ENCODE data around the gene CTNNA3. TPM values are rescaled to one million over a fixed set of nuclear protein-coding genes. Genes with fewer than 3 reads are reported as not detected.

CTNNA3 gene
- total and polyA plus RNA-seq, 2 donors: 2.0 to 26.1 TPM

DNA sequence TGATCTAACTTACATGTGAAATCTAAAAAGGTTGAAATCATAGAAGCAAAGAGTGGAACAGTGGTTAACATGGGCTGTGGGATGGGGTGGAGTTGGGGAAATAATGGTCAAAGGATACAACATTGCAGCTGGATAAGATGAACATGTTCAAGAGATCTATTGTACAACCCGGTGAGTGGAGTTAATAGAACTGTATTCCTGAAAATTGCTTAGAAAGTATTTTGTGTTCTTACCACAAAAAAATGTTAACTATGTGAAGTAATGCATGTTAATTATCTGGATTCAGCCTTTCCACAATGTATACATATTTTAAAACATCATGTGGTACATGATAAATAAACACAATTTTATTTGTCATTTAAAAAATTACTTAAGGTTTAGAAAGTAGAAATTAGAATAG, 1041.1 kb downstream of the CTNNA3 start:
- H3K36me3 ChIP-seq (ENCODE audit: insufficient read depth): no peaks in the 10 kb centered on the region
- no peaks in the 10 kb centered on the region for H3K4me1 ChIP-seq (ENCODE audit: insufficient read depth)
- WGBS: 53% methylated on average over 1 of the region's 1 CpG
- no peak for DNase-seq (ENCODE audit: extremely low spot score)
- no peak overlapping the region for H3K27ac ChIP-seq (ENCODE audit: low read depth)
- H3K4me3 ChIP-seq (ENCODE audit: low read depth, low read length): no peak overlapping the region

DNA sequence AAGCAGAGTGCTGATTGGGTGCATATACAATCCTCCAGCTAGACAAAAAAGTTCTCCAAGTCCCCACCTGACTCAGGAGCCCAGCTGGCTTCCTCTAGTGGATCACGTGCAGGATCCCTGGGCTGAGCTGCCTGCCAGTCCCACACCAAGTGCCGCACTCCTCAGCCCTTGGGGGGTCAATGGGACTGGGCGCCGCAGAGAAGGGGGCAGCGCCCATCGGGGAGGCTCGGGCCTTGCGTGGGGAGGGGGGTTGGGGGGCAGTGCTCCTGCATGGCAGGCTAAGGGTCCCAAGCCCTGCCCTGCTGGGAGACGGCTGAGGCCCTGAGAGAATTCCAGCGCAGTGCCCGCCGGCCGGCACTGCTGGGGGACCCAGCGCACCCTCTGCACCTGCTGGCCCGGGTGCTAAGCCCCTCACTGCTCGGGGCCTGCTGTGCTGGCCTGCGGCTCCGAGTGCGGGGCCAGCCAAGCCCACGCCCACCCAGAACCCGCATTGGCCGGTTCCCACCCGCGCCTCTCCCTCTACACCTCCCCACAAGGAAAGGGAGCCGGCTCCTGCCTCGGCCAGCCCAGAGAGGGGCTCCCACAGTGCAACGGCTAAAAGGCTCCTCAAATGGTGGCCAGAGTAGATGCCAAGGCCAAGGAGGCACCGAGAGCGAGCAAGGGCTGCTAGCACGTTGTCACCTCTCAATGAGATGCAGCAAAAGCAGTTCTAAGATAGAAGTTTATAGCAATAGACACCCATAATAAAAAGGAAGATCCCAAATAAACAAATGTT, 1044.5 kb downstream of the CTNNA3 start:
- no peak overlapping the region for H3K27ac ChIP-seq (ENCODE audit: low read depth)
- no peak overlapping the region for H3K4me3 ChIP-seq (ENCODE audit: low read depth, low read length)
- no peaks in the 10 kb centered on the region for H3K4me1 ChIP-seq (ENCODE audit: insufficient read depth)
- no peak for DNase-seq (ENCODE audit: extremely low spot score)
- 90% methylated on average over 30 of the region's 30 CpGs for WGBS
- no peaks in the 10 kb centered on the region for H3K36me3 ChIP-seq (ENCODE audit: insufficient read depth)

DNA sequence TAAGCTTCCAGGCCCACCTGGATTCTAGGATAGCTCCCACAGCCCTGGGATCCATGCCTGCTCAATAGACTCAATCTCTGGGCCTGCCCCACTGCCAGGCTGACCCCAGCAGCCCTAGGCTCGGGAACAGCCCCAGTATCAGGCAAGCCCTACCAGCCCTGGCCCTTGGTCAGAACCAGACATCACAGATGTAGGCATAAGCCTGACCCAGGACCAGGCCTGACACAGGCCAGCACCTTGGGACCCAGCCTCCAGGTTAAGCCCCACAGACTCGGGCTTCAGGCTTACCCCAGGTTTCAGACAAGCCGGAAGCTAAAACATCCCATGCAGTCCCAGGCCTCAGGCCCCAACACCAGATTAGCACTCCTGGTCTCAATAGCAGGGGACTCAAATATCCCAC, 1046.4 kb downstream of the CTNNA3 start:
- 86% methylated on average over 3 of the region's 3 CpGs for WGBS
- no peaks in the 10 kb centered on the region for H3K36me3 ChIP-seq (ENCODE audit: insufficient read depth)
- no peak overlapping the region for H3K4me3 ChIP-seq (ENCODE audit: low read depth, low read length)
- no peaks in the 10 kb centered on the region for H3K4me1 ChIP-seq (ENCODE audit: insufficient read depth)
- no peak for DNase-seq (ENCODE audit: extremely low spot score)
- H3K27ac ChIP-seq (ENCODE audit: low read depth): no peak overlapping the region

DNA sequence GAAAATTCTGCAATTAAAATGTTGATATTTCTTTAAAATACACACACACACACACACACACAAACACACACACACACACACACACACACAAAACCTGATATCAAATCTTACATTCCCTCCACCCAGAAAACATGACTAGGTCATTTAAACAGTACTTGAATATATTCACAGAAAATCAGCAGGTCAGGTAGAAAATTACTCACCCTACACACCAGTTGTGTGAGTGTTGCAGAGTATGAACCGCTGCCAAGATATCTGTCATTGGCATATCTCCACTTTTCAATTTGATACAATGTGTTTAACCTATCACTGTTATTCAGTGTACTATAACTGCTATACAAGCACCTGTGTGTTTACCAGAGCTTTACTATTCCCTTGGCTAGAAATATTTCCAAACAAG, 1053.8 kb downstream of the CTNNA3 start:
- Histone ChIP-seq H3K36me3 (ENCODE audit: insufficient read depth) (no peaks in the 10 kb centered on the region), H3K4me3 (ENCODE audit: low read depth, low read length) (no peak overlapping the region), H3K4me1 (ENCODE audit: insufficient read depth) (no peaks in the 10 kb centered on the region), H3K27ac (ENCODE audit: low read depth) (no peak overlapping the region)
- 94% methylated on average over 1 of the region's 1 CpG for WGBS
- no peak for DNase-seq (ENCODE audit: extremely low spot score)

DNA sequence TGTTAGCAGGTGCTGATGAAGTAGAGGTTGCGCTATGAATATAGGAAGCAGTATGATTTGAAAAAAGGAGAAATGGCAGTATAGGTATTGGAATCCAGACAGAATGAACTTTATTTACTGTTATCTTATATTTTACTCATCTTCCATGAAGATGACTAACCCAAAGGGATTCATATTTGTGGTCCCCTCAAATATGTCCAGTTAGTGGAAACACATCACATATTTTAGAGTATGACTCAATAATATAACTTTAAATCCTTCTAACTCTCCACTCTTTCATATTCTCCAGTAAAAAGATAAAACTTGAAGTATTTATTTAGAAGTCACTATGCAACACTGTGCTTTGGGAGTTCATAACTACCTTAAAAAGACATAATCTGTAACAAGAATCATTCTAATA, 1056.6 kb downstream of the CTNNA3 start:
- no peak overlapping the region for H3K4me3 ChIP-seq (ENCODE audit: low read depth, low read length)
- 48% methylated on average over 1 of the region's 1 CpG for WGBS
- no peak for DNase-seq (ENCODE audit: extremely low spot score)
- H3K27ac ChIP-seq (ENCODE audit: low read depth): no peak overlapping the region
- H3K36me3 ChIP-seq (ENCODE audit: insufficient read depth): no peaks in the 10 kb centered on the region
- no peaks in the 10 kb centered on the region for H3K4me1 ChIP-seq (ENCODE audit: insufficient read depth)

DNA sequence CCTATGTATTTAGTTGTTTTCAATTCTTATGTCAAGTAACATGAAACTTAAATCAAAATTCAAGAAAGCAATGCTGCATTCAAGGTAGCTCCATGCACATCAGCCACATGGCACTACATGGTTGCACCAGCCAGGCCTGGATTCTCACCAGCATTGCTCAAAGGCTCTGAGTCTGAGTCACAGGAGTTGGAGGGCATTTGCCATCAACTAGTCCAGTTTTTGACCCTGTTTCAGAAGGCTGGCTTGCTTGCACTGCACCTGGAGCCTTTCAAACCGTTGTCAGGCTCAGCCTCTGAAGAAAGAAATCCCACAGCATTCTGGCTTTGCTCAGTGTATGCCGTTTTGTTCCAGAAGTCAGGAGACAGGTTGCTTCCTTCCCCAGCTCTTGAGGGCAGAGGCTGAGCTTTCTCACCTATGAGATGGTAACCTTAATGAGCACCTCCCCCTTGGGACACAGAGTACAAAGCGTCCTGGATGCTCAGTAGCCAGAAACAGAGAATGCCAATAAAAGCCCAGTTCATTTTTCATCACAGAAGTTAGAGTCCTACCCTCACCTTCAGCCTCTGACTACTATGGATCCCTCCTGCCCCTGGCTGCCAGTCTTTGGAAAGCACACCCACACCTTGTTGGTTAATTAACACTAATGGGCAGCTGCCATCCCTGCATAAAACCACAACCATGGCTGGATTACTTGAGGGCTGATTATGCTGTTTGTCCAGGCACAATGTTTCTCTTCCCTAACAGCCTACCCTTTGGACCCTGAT, 1058.5 kb downstream of the CTNNA3 start:
- H3K4me3 ChIP-seq (ENCODE audit: low read depth, low read length): no peak overlapping the region
- WGBS: 37% methylated on average over 3 of the region's 3 CpGs
- H3K36me3 ChIP-seq (ENCODE audit: insufficient read depth): no peaks in the 10 kb centered on the region
- H3K4me1 ChIP-seq (ENCODE audit: insufficient read depth): no peaks in the 10 kb centered on the region
- DNase-seq (ENCODE audit: extremely low spot score): no peak
- no peak overlapping the region for H3K27ac ChIP-seq (ENCODE audit: low read depth)

DNA sequence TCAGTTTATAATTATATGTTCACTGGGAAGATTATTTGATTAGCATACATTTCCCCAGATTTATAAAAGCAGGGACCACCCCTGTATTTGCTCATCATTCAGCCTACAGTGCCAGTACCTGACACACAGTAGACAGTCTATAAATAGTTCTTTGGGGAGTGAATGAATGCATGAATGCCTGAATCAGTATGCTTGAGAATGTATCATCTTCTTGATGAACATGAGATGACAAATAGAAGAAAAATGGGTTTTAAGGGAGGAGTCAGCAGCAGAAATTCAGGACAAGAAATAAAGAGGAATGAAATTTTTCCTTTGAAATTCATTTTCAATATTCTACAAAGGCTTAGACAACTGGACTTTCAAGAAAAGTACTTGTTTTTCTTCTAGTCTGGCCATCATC, 1066.0 kb downstream of the CTNNA3 start:
- Histone ChIP-seq H3K36me3 (ENCODE audit: insufficient read depth) (no peaks in the 10 kb centered on the region), H3K4me3 (ENCODE audit: low read depth, low read length) (no peak overlapping the region), H3K27ac (ENCODE audit: low read depth) (no peak overlapping the region), H3K4me1 (ENCODE audit: insufficient read depth) (no peaks in the 10 kb centered on the region)
- DNase-seq (ENCODE audit: extremely low spot score): no peak

DNA sequence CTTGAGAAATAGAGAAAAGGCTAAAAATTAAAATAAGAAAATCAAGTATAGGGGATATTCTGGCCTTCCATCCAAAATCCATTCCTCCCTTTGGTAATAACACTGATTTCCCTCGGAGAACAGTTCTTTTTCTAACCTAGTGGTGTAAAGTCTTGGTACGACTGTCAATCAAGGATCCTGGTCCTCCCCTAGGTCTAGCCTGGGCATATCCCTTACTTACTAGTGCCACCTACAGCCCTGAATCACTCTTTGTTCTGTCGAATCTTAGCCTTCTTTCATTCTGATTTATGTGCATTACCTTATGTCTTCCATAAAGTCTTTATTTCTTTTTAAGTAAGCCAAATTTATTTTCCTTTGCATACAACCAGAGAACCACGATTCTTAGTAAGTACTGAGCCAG, 1068.8 kb downstream of the CTNNA3 start:
- Histone ChIP-seq H3K27ac (ENCODE audit: low read depth) (no peak overlapping the region), H3K4me3 (ENCODE audit: low read depth, low read length) (no peak overlapping the region), H3K4me1 (ENCODE audit: insufficient read depth) (no peaks in the 10 kb centered on the region), H3K36me3 (ENCODE audit: insufficient read depth) (no peaks in the 10 kb centered on the region)
- DNase-seq (ENCODE audit: extremely low spot score): no peak
- 53% methylated on average over 4 of the region's 4 CpGs for WGBS

DNA sequence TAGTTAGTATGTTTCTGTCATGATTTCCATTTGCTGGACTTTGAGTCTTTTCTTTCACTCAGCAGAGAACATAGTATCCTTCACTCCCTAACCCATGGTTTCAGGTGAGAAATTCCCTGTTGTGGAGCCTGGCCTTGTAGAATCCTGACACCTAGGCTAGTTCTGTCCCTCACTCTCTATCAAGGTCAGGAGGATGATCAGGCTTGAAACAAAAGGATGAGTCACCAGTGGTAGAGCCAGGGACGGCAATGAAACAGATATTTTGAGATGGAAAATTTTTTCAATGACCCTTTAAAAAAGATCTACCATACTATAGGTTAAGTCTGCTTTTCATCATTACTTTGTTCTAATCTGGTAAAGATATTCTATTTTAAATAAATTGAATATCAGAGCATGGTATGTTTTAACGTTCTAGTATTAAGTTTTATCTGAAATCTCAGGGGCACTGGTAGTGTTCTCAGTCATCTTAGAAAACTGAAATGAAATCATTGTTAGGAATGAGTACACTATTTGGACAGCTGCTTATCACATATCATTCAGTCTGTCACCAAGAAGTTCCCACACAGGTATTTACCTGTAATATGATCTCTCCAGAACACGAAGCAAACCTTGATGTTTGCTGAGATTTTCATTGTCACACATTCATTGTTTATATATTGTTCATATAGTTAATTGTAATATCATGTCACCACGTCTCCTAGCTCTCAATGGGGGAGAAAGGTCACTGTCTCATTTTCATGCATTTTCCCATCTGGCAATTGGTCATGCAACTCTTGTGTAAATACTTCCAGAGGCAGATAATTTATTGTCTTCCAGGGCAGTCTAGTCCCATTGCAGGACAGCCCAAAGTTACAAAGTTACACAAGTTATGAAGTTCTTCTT, 1070.0 kb downstream of the CTNNA3 start:
- DNase-seq (ENCODE audit: extremely low spot score): no peak
- 49% methylated on average over 4 of the region's 4 CpGs for WGBS
- Histone ChIP-seq H3K36me3 (ENCODE audit: insufficient read depth) (no peaks in the 10 kb centered on the region), H3K27ac (ENCODE audit: low read depth) (no peak overlapping the region), H3K4me3 (ENCODE audit: low read depth, low read length) (no peak overlapping the region), H3K4me1 (ENCODE audit: insufficient read depth) (no peaks in the 10 kb centered on the region)

DNA sequence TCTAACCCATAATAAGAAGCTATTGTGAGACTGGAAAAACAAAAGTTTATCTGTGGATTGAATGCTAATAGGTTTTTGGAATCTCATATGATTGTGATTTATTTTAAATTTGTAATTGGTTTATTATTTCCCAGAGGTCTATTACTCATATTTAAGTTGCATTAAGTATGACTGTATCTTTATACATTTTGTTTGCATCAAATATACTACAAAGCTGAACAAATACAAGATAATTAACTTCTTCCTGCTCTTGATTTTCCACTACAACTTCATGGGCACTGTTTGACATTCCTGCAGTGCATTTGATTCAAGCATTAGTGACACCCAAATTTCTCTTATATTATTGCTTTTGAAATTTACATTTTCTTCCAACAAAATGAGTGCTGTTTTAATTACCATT, 1073.9 kb downstream of the CTNNA3 start:
- no peak overlapping the region for H3K27ac ChIP-seq (ENCODE audit: low read depth)
- H3K4me3 ChIP-seq (ENCODE audit: low read depth, low read length): no peak overlapping the region
- no peak for DNase-seq (ENCODE audit: extremely low spot score)
- no peaks in the 10 kb centered on the region for H3K4me1 ChIP-seq (ENCODE audit: insufficient read depth)
- H3K36me3 ChIP-seq (ENCODE audit: insufficient read depth): no peaks in the 10 kb centered on the region

DNA sequence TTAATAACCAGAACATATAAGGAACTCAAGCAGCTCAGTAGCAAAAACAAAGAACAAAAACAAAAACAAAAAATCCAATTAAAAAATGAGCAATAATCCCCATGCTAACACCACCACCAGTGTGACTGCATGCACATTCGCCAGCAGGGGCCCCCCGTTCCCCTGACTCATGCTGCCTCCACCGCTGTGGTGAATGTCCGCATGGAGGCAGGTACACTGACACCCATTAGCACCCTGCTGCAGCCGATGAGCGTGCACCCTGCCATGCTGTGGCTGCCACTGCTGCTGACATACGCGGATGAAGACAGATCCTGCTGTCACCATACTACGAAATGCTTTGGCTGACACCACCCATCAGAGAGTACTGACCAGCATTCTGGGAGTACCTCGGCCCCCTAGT, 1091.8 kb downstream of the CTNNA3 start:
- H3K4me1 ChIP-seq (ENCODE audit: insufficient read depth): no peaks in the 10 kb centered on the region
- H3K4me3 ChIP-seq (ENCODE audit: low read depth, low read length): no peak overlapping the region
- DNase-seq (ENCODE audit: extremely low spot score): no peak
- 86% methylated on average over 10 of the region's 10 CpGs for WGBS
- no peaks in the 10 kb centered on the region for H3K36me3 ChIP-seq (ENCODE audit: insufficient read depth)
- H3K27ac ChIP-seq (ENCODE audit: low read depth): no peak overlapping the region

DNA sequence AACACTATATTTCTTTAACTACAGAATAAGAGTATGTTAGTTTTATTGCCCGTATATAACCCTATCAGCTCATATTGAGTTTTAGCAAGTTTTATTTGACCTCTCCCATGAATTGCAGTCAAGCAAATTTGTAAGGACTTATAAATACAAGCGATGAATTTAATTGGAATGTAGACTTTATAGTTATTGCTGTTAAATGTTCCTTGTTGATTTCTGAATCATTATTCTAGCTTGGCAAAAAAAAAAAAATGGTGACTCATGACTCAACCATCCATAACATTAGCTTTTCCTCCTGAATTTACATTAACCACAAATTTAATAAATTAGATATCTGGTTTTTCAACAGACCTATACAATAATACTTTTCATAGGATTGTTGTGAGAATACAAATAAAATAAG, 1104.1 kb downstream of the CTNNA3 start:
- Histone ChIP-seq H3K4me1 (ENCODE audit: insufficient read depth) (no peaks in the 10 kb centered on the region), H3K4me3 (ENCODE audit: low read depth, low read length) (no peak overlapping the region), H3K27ac (ENCODE audit: low read depth) (no peak overlapping the region), H3K36me3 (ENCODE audit: insufficient read depth) (no peaks in the 10 kb centered on the region)
- DNase-seq (ENCODE audit: extremely low spot score): no peak
- 82% methylated on average over 2 of the region's 2 CpGs for WGBS

DNA sequence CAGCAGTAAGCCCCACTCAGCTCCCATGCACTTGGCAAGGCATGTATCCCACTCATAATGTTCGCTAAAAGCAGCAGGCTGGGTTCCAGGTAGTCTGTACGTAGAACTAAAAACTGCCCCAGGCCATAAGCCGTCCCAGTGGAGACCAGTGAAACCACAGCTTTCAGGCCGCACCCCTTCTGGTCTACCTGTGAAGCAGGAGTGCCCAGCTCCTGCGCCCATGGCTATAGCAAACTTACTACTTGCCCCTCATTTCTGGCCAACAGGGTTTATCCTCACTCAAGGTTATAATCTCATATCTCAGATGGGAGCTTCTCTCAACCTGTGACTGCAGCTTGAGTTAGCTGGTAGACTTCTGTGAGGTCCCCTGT, 1108.3 kb downstream of the CTNNA3 start:
- WGBS: 92% methylated on average over 5 of the region's 5 CpGs
- Histone ChIP-seq H3K36me3 (ENCODE audit: insufficient read depth) (no peaks in the 10 kb centered on the region), H3K4me1 (ENCODE audit: insufficient read depth) (no peaks in the 10 kb centered on the region), H3K27ac (ENCODE audit: low read depth) (no peak overlapping the region), H3K4me3 (ENCODE audit: low read depth, low read length) (no peak overlapping the region)
- DNase-seq (ENCODE audit: extremely low spot score): no peak

Measured in urinary bladder (tissue), 4 donors.